HepG2 (cell line): ENCODE measurements around the gene ACSBG1. TPM values are rescaled to one million over a fixed set of nuclear protein-coding genes. Genes with fewer than 3 reads are reported as not detected.

Source experiments
- GTF2F1 ChIP-seq: fragments of 150-350 bp; IDR thresholded peaks from 2 replicates; pipeline ENCODE4 v1.6.1; 2014; ENCODE audit warnings: low read length
- HNRNPH1 ChIP-seq: fragments of 200-400 bp; formaldehyde crosslinking; optimal IDR thresholded peaks from 2 replicates; pipeline ENCODE3; 2017; ENCODE audit warnings: mild to moderate bottlenecking, low read depth, low read length
- MTA1 ChIP-seq: sonication (generic); formaldehyde crosslinking; IDR thresholded peaks from 2 replicates; pipeline ENCODE4 v1.4.0; 2020; ENCODE audit warnings: missing genetic modification reagents, mild to moderate bottlenecking, borderline replicate concordance
- POLR2G ChIP-seq: fragments of 200-400 bp; formaldehyde crosslinking; IDR thresholded peaks from 2 replicates; pipeline ENCODE4 v1.6.1; 2018; ENCODE audit warnings: mild to moderate bottlenecking, low read depth, low read length, moderate library complexity
- SATB2 ChIP-seq: sonication (generic); formaldehyde crosslinking; IDR thresholded peaks from 2 replicates; pipeline ENCODE4 v1.5.0; 2020; ENCODE audit warnings: missing genetic modification reagents
- SP4 ChIP-seq: sonication (generic); formaldehyde crosslinking; IDR thresholded peaks from 2 replicates; pipeline ENCODE4 v1.8.1; 2023; ENCODE audit warnings: mild to moderate bottlenecking, missing genetic modification reagents
- polyA plus RNA-seq, 8 experiments: library from polyadenylated mRNA; depleted of rRNA in 3 of 8; stranded (reverse) in 7 of 8; unstranded in 1 of 8; fragments of >200 nt; fragmentation: Illumina TruSeq in 4 of 8; extraction: Trizol in 4 of 8; gene quantifications; 2 replicates each; pipeline versions ENCODE4 v1.2.1 to v1.2.3, GENCODE V29; 2011 to 2016; ENCODE audit warnings: low read depth in 4 of 8, missing spikeins in 1 of 8, mixed read lengths in 1 of 8; ENCODE audit not compliant: insufficient read depth in 1 of 8
- total RNA-seq, 5 experiments: library from RNA; depleted of rRNA; stranded (reverse); fragments of >200 nt; fragmentation: Illumina TruSeq; extraction: Trizol; gene quantifications; 2 replicates each; pipeline ENCODE4 v1.2.3, GENCODE V29; 2016; ENCODE audit warnings: low read depth in 1 of 5
- TF ChIP-seq, protein P1 (sequence below): sonication (generic); formaldehyde crosslinking; IDR thresholded peaks from 2 replicates; pipeline ENCODE4 v1.4.0; 2020; ENCODE audit warnings: missing genetic modification reagents
- TF ChIP-seq, protein P2 (sequence below): sonication (generic); formaldehyde crosslinking; IDR thresholded peaks from 2 replicates; pipeline ENCODE4 v1.4.0; 2020; ENCODE audit warnings: missing genetic modification reagents, borderline replicate concordance
- TF ChIP-seq, protein P3 (sequence below): sonication (generic); formaldehyde crosslinking; IDR thresholded peaks from 2 replicates; pipeline ENCODE4 v1.4.0; 2020; ENCODE audit warnings: missing genetic modification reagents

Gene ACSBG1
- total and polyA plus RNA-seq, 2 of the 13 experiments (the other 11 are each of a cell fraction or from before 2014, with no cell fraction given), result 0.35 to 0.81 TPM

DNA sequence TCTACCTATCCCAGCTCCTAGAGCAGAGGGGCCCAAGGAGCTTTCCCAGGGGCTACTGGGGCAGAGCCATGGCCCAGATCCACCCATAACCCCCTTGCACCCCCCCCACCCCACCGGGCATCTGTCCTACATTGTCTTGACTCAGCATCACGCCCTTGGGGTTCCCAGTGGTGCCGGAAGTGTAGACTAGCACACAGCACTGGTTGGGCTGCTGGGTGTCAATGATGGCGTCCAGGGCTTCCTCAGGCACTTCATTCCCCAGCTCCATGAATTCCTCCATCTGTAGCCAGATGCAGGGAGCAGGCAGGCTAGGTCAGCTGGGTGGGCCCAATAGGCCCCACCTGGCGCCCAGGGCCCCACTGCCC lies 52.0 kb downstream of the ACSBG1 start (continued):
- no peak for TF ChIP-seq GTF2F1
- no peak for TF ChIP-seq POLR2G
- TF ChIP-seq SP4 (CRISPR knock-in tag), result no peak
- TF ChIP-seq, protein P1, sequence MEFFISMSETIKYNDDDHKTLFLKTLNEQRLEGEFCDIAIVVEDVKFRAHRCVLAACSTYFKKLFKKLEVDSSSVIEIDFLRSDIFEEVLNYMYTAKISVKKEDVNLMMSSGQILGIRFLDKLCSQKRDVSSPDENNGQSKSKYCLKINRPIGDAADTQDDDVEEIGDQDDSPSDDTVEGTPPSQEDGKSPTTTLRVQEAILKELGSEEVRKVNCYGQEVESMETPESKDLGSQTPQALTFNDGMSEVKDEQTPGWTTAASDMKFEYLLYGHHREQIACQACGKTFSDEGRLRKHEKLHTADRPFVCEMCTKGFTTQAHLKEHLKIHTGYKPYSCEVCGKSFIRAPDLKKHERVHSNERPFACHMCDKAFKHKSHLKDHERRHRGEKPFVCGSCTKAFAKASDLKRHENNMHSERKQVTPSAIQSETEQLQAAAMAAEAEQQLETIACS (CRISPR knock-in tag), result no peak
- TF ChIP-seq HNRNPH1, result no peak
- no peak for TF ChIP-seq MTA1 (CRISPR knock-in tag)
- TF ChIP-seq, protein P2, sequence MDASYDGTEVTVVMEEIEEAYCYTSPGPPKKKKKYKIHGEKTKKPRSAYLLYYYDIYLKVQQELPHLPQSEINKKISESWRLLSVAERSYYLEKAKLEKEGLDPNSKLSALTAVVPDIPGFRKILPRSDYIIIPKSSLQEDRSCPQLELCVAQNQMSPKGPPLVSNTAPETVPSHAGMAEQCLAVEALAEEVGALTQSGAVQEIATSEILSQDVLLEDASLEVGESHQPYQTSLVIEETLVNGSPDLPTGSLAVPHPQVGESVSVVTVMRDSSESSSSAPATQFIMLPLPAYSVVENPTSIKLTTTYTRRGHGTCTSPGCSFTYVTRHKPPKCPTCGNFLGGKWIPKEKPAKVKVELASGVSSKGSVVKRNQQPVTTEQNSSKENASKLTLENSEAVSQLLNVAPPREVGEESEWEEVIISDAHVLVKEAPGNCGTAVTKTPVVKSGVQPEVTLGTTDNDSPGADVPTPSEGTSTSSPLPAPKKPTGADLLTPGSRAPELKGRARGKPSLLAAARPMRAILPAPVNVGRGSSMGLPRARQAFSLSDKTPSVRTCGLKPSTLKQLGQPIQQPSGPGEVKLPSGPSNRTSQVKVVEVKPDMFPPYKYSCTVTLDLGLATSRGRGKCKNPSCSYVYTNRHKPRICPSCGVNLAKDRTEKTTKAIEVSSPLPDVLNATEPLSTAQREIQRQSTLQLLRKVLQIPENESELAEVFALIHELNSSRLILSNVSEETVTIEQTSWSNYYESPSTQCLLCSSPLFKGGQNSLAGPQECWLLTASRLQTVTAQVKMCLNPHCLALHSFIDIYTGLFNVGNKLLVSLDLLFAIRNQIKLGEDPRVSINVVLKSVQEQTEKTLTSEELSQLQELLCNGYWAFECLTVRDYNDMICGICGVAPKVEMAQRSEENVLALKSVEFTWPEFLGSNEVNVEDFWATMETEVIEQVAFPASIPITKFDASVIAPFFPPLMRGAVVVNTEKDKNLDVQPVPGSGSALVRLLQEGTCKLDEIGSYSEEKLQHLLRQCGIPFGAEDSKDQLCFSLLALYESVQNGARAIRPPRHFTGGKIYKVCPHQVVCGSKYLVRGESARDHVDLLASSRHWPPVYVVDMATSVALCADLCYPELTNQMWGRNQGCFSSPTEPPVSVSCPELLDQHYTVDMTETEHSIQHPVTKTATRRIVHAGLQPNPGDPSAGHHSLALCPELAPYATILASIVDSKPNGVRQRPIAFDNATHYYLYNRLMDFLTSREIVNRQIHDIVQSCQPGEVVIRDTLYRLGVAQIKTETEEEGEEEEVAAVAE, result no peak
- TF ChIP-seq, protein P3, sequence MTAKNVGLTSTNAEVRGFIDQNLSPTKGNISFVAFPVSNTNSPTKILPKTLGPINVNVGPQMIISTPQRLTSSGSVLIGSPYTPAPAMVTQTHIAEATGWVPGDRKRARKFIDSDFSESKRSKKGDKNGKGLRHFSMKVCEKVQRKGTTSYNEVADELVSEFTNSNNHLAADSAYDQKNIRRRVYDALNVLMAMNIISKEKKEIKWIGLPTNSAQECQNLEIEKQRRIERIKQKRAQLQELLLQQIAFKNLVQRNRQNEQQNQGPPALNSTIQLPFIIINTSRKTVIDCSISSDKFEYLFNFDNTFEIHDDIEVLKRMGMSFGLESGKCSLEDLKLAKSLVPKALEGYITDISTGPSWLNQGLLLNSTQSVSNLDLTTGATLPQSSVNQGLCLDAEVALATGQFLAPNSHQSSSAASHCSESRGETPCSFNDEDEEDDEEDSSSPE, result no peak
- no peak for TF ChIP-seq SATB2 (CRISPR knock-in tag)
